ENCODE results near the gene SUMO2. TPM values are rescaled to one million over a fixed set of nuclear protein-coding genes. Genes with fewer than 3 reads are reported as not detected.
"Not testable (repeated sequence)": the region's sequence is repeated elsewhere in the genome, so short reads cannot be mapped to it uniquely, and the experiment has no call there.

The SUMO2 gene
- total RNA-seq, 1 donor from 2014 or later, result 76.0 TPM

DNA sequence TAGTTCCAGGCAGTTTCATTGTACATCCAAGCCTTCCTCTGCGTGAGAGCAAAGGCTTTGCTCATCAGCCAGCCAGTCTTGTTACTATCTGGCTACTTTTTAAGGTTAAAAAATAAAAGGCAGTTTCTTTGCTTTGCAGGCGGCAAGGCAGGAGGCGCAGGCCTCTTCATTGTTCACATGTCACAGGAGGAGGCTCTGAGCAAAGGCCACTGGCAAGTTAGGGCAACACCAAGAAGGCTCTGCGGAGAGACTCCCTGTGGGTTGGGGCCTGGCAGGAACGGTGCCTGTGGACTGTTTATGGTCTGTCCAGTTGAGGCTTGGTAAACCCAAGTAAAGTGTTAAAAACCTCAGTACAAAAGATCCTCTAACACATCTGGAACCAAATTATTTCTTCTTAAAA lies 47.3 kb downstream of the SUMO2 start:
- TF ChIP-seq, protein P1, sequence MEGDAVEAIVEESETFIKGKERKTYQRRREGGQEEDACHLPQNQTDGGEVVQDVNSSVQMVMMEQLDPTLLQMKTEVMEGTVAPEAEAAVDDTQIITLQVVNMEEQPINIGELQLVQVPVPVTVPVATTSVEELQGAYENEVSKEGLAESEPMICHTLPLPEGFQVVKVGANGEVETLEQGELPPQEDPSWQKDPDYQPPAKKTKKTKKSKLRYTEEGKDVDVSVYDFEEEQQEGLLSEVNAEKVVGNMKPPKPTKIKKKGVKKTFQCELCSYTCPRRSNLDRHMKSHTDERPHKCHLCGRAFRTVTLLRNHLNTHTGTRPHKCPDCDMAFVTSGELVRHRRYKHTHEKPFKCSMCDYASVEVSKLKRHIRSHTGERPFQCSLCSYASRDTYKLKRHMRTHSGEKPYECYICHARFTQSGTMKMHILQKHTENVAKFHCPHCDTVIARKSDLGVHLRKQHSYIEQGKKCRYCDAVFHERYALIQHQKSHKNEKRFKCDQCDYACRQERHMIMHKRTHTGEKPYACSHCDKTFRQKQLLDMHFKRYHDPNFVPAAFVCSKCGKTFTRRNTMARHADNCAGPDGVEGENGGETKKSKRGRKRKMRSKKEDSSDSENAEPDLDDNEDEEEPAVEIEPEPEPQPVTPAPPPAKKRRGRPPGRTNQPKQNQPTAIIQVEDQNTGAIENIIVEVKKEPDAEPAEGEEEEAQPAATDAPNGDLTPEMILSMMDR (IDR thresholded peaks at IDR 0.05; ENCODE audit: insufficient read depth, low read length, poor library complexity, severe bottlenecking), result no peak
- Histone ChIP-seq H3K36me3 (ENCODE audit: control insufficient read depth, insufficient read depth, low read length) (no peaks in the 10 kb centered on the region), H3K4me3 (ENCODE audit: low read depth, low read length) (no peak overlapping the region), H3K27me3 (ENCODE audit: control insufficient read depth, insufficient read depth, low read length) (no peaks in the 10 kb centered on the region)
- DNase-seq (ENCODE audit: low read depth), result no peak

GRCh38 chr17:75133607-75134347 lies 49.0 kb downstream of the SUMO2 start:
- H3K4me3 ChIP-seq (ENCODE audit: low read depth, low read length); DNase-seq (ENCODE audit: low read depth); H3K36me3 ChIP-seq (ENCODE audit: control insufficient read depth, insufficient read depth, low read length); H3K27me3 ChIP-seq (ENCODE audit: control insufficient read depth, insufficient read depth, low read length): not testable (repeated sequence)

GRCh38 chr17:75133001-75133400 lies 49.8 kb downstream of the SUMO2 start:
- no peaks in the 10 kb centered on the region for H3K27me3 ChIP-seq (ENCODE audit: control insufficient read depth, insufficient read depth, low read length)
- TF ChIP-seq, protein P1 (IDR thresholded peaks at IDR 0.05; ENCODE audit: insufficient read depth, low read length, poor library complexity, severe bottlenecking), result no peak
- no peak for DNase-seq (ENCODE audit: low read depth)
- no peak overlapping the region for H3K4me3 ChIP-seq (ENCODE audit: low read depth, low read length)
- no peaks in the 10 kb centered on the region for H3K36me3 ChIP-seq (ENCODE audit: control insufficient read depth, insufficient read depth, low read length)

GRCh38 chr17:75132018-75133000 lies 50.5 kb downstream of the SUMO2 start:
- not testable (repeated sequence) for DNase-seq (ENCODE audit: low read depth); H3K36me3 ChIP-seq (ENCODE audit: control insufficient read depth, insufficient read depth, low read length); H3K27me3 ChIP-seq (ENCODE audit: control insufficient read depth, insufficient read depth, low read length)
- H3K4me3 ChIP-seq (ENCODE audit: low read depth, low read length), result peak overlapping the region; percentile 82

DNA sequence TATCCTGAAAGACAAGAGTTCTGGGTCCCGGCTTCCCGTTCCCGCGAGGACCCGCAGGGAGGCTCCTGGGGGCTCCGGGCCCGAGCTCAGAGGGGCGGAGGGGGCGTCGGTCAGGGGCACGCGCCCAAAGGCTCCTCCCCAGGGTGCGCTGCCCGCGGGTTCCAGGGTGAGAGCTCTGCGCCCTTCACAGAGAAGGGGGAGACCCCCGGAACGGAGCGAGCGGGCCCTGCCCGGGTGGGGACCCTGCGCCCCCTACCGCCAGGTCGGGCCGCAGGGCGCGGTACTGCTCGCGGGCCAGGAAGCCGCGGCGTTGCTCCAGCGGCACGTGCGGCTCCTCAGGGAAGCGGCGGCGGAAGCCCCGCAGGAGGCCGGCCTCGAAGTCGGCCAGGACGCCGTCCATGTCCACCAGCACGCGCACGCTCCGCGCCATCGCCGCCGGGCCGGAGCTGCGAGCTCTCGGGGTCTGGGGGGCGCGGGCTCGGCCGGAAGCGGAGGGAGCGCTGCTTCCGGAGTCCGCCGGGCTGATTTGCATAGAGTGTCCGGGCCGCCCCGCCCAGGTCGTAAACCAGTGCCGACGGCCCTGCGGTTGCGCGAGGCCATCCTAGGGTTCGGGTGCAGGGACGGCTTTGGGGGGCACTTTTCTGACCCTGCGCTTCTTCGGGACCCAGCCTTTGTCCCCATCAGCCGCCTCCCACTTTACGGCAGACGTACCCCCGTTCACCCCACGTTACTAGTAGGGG lies 51.3 kb downstream of the SUMO2 start, which contains the start of gene NT5C:
TSS of gene NT5C (minus strand) at position 465 of the 740 bp plus-strand sequence. CDS start at position 430, 35 bp downstream.
- TF ChIP-seq, protein P1 (IDR thresholded peaks at IDR 0.05; ENCODE audit: insufficient read depth, low read length, poor library complexity, severe bottlenecking), result peak; percentile 44
- Histone ChIP-seq H3K4me3 (ENCODE audit: low read depth, low read length) (peak within 1 kb of the TSS; percentile 82), H3K27me3 (ENCODE audit: control insufficient read depth, insufficient read depth, low read length) (no peaks in the 10 kb centered on the region), H3K36me3 (ENCODE audit: control insufficient read depth, insufficient read depth, low read length) (no peaks in the 10 kb centered on the region)
- no peak for DNase-seq (ENCODE audit: low read depth)

DNA sequence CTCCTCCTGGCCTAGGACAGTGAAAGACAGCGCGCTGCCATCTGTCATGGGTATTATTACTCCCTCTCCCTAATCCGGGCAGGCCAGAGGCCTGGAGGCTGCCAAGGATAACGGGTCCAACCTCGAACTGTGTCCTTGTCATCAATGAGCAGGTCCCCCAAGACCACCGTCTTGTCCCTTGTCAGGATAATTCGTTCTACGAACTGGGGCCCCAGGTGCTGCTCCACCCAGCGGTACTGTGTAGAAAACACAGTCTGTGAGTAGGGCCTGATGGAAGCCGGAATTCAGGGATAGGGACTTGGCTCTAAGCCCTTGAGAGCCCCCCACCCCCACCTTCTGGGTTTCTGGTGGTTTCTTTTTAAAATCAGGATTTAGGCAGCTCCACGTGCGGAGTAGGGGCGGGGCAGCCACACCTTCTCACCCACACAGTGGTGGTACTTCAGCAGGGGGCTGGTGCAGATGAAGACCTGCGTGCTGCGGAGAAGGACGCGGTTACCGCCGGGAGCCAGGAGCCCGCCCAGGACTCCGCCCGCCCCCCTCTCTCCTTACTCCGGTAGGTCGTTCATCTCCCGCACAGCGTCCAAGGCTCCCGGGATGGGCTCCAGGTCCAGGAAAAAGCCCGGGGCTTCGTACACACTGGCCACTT lies 52.0 kb downstream of the SUMO2 start:
- no peaks in the 10 kb centered on the region for H3K36me3 ChIP-seq (ENCODE audit: control insufficient read depth, insufficient read depth, low read length)

More for the DNA sequence above, 52.0 kb downstream of the SUMO2 start:
- peak overlapping the region; percentile 82 for H3K4me3 ChIP-seq (ENCODE audit: low read depth, low read length)
- TF ChIP-seq, protein P1 (IDR thresholded peaks at IDR 0.05; ENCODE audit: insufficient read depth, low read length, poor library complexity, severe bottlenecking), result peak; percentile 70
- H3K27me3 ChIP-seq (ENCODE audit: control insufficient read depth, insufficient read depth, low read length), result no peaks in the 10 kb centered on the region
- DNase-seq (ENCODE audit: low read depth), result no peak

All from kidney epithelial cell (primary cell).